GM19452 (cell line): ENCODE data around the gene ANKMY1.
"Not testable (repeated sequence)": the region's sequence is repeated elsewhere in the genome, so short reads cannot be mapped to it uniquely, and the experiment has no call there.

Source experiments
- ATAC-seq: cut with Tn5 transposase; IDR thresholded peaks from one replicate; pipeline ENCODE4 v1.9.1; 2021; ENCODE audit not compliant: unreplicated experiment

The ANKMY1 gene

DNA sequence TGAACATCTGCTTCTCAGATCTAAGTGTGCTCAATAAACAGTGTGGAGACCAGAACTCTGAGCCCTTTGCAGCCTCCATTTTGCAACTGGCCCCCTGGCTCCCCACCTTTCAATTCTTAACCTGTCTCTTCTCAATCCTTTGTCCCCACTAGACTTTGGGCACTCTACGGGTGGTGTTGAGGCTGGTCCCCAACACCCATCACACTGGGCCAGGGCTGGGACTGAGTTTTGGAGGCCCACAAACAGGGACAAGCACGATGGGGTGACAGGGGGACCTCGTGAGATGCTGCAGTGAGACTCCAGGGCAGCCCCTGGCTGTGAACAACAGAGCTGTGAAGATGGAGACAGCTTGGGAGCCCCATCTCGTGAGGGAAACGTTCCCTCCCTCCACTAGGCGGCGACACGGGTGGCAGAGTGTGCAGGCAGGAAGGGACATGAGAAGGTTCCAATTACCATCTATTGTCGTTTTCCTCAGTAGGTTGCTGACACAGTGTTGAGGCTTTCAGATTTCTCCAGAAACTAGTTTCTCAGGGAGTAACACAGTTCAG is 1.2 kb downstream of the ANKMY1 start:
- ATAC-seq: no peak

DNA sequence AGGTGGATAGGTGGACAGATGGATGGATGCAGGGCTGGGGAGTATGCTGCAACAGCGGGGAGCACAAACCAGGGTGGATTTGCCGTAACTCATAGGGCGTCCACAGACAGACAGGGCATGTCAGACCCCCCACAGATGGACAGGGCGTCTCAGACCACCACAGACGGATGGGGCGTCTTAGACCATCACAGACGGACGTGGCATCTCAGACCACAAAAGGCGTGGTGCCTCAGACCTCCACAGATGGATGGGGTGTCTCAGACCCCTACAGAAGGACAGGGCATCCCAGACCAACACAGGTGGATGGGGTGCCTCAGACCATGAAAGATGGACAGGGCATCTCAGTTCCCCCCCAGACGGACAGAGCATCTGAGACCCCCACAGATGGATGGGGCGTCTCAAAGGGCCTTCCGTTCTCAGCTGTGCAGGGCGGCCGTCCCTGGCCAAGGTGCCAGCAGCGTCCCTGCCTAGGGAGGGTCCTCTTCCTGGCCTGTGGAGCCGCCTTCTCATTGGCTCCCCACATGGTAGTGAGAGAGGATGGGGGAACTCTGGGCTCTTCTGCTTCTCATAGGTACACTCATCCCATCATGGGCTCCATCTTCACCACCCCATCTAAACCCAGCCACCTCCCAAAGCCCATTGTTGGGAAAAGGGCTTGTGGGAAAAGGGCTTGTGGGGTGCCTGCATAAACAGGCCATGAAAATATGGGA is 2.1 kb downstream of the ANKMY1 start:
- no peak for ATAC-seq

DNA sequence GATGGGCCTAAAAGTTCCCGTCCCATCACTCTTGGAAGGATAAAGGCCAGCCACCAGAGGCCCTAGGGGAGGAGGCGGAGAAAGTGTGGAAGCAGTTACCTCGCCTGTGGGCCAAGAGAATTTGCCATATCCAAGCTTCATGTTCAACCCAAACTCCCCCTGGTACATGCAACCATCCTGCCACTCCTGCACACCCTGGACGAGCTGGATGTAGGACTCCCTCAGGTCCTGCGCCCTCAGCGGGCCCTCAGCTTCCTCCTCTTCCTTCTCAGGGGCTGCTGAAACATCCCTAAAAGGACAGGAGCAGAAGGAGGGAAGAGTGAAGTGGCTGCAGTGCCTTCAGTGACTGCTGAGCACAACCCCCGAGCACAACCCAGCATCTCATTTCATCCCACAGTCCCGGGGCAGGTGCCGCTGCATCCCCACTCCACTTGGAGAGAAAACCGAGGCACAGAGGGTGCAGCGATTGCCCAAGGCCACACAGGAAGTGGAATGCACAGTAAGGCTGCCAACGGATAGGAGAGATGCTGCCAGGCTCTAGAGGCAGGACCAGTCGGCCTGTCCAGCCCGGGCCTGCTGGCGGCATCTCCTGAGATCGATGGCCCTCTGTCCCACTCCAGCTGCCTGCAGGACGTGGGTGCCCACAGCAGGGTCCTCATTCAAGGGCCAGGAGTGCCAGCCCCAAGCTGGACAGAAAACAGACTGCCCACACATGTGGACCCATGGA is 2.9 kb downstream of the ANKMY1 start:
- no peak for ATAC-seq

GRCh38 chr2:240553956-240554480 is 3.8 kb downstream of the ANKMY1 start:
- no peak for ATAC-seq

DNA sequence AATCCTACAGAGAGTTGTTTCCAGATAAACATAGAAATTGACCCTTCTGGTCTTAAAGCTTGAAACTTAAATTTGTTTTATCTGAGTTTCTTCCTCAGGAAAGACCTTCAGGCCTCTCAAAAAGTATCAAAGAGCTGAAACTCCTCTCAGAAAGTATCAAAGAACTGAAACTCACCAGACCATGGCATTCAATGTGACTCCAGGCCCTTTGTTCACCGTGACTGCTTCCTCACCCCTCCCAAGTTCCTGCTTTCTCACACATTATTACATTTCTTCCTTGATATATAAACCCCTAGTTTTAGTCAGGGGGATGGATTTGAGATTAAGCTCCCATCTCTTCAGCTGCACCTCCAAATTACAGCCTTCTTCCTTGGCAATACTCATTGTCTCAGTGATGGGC is 6.0 kb downstream of the ANKMY1 start:
- ATAC-seq: no peak

DNA sequence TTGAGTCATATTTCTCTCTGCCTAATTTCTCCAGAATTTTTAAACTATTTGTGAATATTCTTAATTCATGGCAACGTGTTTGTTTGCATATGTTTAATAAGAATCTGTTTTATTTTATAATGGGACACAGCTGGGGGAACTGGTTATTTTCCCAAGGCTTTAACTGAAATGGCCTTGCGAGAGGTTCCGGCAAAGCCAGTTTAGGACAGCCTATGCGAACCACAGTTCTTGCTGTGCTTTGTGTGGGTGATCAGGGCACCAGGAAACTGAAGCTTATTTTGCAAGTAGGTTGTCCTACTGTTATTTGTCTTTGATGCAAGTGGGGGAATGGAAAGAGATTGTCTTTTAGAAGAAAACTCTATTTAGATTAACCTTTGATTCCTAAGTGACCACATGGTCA is 6.5 kb downstream of the ANKMY1 start:
- ATAC-seq: no peak

DNA sequence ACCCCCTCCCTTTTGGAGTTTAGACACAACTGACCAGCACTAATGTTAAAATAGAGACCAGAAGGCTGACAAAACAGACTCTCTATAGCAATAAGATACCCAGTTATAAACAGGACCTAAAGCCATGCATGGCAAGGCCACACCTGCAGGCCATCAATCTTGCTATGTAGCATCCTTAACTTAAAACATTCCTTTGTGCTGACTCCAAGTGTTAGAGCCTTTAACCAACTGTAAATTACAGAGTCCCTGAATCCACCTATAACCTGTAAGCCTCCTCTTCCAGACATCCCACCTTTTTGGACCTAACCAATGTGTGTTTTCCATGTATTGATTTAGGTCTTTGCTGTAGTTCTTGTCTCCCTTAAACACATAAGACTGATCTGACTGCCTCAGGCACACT is 17.9 kb downstream of the ANKMY1 start:
- no peak for ATAC-seq

GRCh38 chr2:240539101-240539500 is 18.7 kb downstream of the ANKMY1 start:
- not testable (repeated sequence) for ATAC-seq

DNA sequence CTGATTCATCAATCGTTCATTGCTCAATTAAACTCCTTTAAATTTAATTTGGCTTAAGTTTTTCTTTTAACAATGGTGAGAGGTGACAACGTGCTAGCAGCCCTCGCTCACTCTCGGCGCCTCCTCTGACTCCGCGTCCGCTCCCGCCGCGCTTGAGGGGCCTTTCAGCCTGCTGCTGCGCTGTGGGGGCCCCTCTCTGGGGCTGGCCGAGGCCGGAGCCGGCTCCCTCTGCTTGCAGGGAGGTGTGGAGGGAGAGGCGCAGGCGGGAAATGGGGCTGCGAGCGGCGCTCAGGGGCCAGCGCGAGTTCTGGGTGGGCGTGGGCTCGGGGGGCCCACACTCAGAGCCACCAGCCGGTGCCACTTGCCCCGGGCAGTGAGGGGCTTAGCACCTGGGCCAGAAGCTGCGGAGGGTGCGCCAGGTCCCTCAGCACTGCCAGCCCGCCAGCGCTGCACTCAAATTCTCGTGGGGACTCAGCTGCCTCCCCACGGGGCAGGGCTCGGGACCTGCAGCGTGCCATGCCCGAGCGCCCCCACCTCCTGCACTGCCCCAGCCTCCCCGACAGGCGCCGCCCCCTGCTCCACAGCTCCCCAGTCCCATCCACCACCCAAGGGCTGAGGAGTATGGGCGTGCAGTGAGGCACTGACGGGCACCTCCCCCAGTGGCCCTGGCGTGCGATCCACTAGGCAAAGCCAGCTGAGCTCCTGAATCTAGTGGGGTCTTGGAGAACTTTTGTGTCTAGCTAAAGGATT is 19.6 kb downstream of the ANKMY1 start:
- ATAC-seq: no peak

DNA sequence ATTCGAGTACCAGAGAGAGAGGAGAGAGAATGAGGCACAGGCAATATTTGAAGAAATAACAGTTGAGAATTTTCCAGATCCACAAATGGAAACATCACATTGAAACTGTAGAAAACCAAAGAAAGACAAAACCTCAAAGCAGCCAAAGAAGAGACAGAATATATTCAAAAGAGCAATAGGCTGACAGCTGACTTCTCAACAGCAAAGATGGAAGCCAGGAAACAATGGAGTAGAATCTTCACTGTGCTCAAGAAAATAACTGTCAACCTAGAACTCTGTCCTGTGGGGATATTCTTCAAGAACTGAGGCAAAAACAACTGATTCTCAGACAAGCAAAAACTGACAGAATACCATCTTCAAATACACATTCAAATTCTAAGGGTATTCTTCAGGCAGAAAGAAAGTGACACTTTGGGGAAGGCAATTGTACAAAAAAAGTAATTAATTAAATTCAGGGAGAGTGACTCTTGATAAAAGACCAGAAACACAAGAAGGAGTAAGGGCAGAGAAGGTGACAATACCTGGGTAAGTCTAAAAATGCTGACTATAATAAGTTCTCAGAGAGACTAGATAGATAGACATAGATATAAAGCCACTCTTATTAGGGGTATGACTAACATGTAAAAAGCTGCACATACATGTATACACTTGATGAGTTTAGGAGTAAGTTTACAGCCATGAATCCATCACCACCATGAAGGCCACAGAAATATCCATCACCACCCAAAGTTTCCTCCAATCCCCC is 25.6 kb downstream of the ANKMY1 start:
- no peak for ATAC-seq

- ATAC-seq: no peak
These were observed 26.8 kb downstream of the ANKMY1 start for GRCh38 chr2:240531038-240531437.

GRCh38 chr2:240530181-240530580 is 27.6 kb downstream of the ANKMY1 start:
- ATAC-seq: no peak

DNA sequence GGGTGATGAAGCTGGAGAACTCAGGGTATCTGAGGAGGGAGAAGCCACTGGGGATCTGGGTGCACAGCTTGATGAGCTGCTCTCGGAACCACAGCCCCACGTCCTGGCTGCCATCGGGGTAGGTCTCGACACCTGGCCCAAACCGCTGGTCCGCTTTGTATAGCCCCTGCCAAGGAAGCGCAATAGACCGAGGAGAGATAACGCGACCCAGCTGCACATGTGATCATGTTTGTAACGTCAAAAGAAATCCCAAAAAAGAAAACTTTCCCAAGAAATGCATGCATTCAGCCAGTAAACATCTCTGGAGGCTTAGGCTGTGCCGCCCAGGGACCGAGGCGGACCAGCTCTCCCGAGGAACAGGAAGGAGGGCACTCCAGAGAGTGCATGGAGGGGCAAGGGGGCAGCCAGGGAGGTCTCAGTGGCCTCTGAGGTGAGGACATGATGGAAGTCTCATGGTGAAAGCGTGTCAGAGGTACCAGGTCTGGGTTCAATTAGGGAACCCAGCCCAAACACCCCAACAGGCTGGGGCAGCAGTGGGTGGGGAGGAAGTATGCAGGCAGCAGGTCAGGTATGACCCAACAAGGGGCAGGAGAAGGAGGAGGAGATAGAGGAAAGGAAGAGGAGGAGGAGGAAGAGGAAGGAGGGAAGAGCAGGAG is 28.3 kb downstream of the ANKMY1 start:
- no peak for ATAC-seq

- ATAC-seq: no peak
These were observed 29.3 kb downstream of the ANKMY1 start for GRCh38 chr2:240528406-240529040.

- ATAC-seq: no peak
These were observed 30.5 kb downstream of the ANKMY1 start for GRCh38 chr2:240527153-240527750.

GRCh38 chr2:240526521-240526920 is 31.3 kb downstream of the ANKMY1 start:
- no peak for ATAC-seq

GRCh38 chr2:240525802-240526201 is 32.0 kb downstream of the ANKMY1 start:
- no peak for ATAC-seq

GRCh38 chr2:240524963-240525718 is 32.6 kb downstream of the ANKMY1 start:
- no peak for ATAC-seq
